Endothelial cell (in vitro differentiated cells): ENCODE results near the gene TBX15. TPM values are rescaled to one million over a fixed set of nuclear protein-coding genes. Genes with fewer than 3 reads are reported as not detected.

ENCODE experiments used
- DNase-seq: peaks from one replicate; pipeline ENCODE4 v3.0.0; 2021; ENCODE audit warnings: low spot score
- H3K27ac Mint-ChIP-seq: one replicate; pipeline ENCODE4 v1.8.0; 2021; ENCODE audit warnings: mixed read lengths, inconsistent platforms; ENCODE audit not compliant: unreplicated experiment
- H3K27me3 Mint-ChIP-seq: one replicate; pipeline ENCODE4 v1.8.0; 2021; ENCODE audit warnings: mild to moderate bottlenecking, moderate library complexity, mixed read lengths, inconsistent platforms; ENCODE audit not compliant: unreplicated experiment
- H3K36me3 Mint-ChIP-seq: one replicate; pipeline ENCODE4 v1.8.0; 2021; ENCODE audit warnings: mild to moderate bottlenecking, low read depth, mixed read lengths, inconsistent platforms; ENCODE audit not compliant: unreplicated experiment
- H3K4me1 Mint-ChIP-seq: one replicate; pipeline ENCODE4 v1.8.0; 2021; ENCODE audit warnings: mild to moderate bottlenecking, mixed read lengths, inconsistent platforms; ENCODE audit not compliant: unreplicated experiment
- H3K4me3 Mint-ChIP-seq: one replicate; pipeline ENCODE4 v1.8.0; 2021; ENCODE audit warnings: mild to moderate bottlenecking, mixed read lengths, inconsistent platforms; ENCODE audit not compliant: unreplicated experiment
- H3K9me3 Mint-ChIP-seq: one replicate; pipeline ENCODE4 v1.8.0; 2021; ENCODE audit warnings: mixed read lengths, inconsistent platforms; ENCODE audit not compliant: unreplicated experiment
- total RNA-seq: library from RNA; stranded (reverse); fragmentation: NEBNext Ultra II Directional; extraction: Animal tissue kit (Norgen Biotek cat#: 25700); gene quantifications from one replicate; pipeline ENCODE4 v1.2.1, GENCODE V29; 2021; ENCODE audit not compliant: unreplicated experiment
- TF ChIP-seq, protein P1 (sequence below): fragments of 200-600 bp; sonication (generic); IDR thresholded peaks from one replicate; pipeline ENCODE4 v1.5.0; 2021; ENCODE audit warnings: antibody characterized with exemption; ENCODE audit not compliant: unreplicated experiment

The TBX15 gene
- total RNA-seq, 1 donor from 2014 or later: 38.0 TPM

DNA sequence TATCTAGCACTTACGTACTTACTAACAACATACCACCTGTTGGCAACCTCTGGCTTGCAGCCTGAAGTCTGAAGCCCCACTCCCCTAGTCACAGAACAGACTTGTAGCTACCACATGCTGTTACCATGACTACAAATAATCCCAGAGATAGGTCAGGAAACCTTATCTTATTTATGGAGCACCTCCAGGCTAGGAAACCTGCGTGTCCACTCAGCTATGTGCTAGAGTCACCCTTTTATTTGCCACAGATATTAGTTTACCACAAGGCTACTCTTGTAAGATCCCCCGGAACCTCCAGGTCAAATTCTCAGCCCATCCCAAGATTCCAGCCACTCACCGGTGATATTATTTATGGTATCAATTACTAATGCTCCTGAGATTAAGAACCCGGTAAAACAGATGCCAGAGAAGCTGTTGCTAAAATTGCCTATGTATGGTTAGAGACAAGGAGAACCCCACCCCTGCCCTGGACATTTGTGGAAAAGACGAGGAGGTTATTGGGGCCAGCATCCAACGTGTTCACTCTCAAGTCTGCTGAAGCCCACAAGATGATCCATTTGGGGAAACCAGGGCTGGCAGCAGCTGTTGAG, 116.5 kb downstream of the TBX15 start:
- no peaks in the 10 kb centered on the region for H3K4me1 Mint-ChIP-seq
- H3K36me3 Mint-ChIP-seq: no peaks in the 10 kb centered on the region
- H3K9me3 Mint-ChIP-seq: no peaks in the 10 kb centered on the region
- TF ChIP-seq, protein P1, sequence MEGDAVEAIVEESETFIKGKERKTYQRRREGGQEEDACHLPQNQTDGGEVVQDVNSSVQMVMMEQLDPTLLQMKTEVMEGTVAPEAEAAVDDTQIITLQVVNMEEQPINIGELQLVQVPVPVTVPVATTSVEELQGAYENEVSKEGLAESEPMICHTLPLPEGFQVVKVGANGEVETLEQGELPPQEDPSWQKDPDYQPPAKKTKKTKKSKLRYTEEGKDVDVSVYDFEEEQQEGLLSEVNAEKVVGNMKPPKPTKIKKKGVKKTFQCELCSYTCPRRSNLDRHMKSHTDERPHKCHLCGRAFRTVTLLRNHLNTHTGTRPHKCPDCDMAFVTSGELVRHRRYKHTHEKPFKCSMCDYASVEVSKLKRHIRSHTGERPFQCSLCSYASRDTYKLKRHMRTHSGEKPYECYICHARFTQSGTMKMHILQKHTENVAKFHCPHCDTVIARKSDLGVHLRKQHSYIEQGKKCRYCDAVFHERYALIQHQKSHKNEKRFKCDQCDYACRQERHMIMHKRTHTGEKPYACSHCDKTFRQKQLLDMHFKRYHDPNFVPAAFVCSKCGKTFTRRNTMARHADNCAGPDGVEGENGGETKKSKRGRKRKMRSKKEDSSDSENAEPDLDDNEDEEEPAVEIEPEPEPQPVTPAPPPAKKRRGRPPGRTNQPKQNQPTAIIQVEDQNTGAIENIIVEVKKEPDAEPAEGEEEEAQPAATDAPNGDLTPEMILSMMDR: no peak
- H3K4me3 Mint-ChIP-seq: no peak overlapping the region
- no peak for DNase-seq
- no peak overlapping the region for H3K27ac Mint-ChIP-seq
- no peaks in the 10 kb centered on the region for H3K27me3 Mint-ChIP-seq

DNA sequence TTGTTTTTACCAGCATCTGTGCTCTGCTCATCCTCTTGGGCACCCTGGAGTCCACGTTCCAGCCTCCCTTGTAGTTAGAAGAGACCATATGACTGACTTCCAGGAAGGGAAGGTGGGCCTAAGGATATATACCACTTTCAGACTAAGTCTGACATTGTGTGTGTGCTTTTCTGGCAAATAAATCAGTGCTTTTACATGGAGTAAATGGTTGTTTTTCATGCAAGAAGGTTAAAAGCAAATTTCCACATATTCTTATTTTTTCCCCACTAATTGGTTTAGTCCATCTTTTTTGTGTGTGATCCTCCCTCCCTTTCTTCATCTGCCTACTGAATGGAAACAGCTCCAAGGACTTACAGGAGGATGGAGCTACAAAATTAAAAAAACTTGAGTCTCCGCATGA, 119.8 kb downstream of the TBX15 start:
- DNase-seq: no peak
- Mint-ChIP-seq H3K27ac (no peak overlapping the region), H3K36me3 (no peaks in the 10 kb centered on the region), H3K4me1 (peaks cover 10% of the 10 kb centered on the region), H3K9me3 (no peaks in the 10 kb centered on the region), H3K27me3 (no peaks in the 10 kb centered on the region), H3K4me3 (no peak overlapping the region)
- TF ChIP-seq, protein P1: no peak

DNA sequence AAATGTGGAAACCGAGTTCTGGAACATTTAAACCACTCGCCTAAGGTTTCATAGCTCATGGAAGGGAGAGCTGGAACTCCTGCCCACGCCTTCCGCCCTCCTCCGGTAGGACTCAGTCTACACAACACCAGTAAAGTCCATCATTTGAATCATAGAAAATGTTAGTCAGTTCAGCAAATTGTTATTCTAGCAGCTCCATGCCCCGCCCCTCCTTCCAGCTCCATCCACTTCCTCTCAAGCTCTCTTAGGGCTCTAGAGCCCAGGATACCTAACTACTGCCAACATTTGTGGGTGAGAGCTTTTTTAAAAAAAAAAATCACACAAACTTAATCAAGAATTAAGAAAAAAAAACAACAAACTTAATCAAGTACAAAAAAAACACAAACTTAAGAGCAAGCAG, 121.8 kb downstream of the TBX15 start:
- Mint-ChIP-seq H3K4me3 (no peak overlapping the region), H3K4me1 (peaks cover 10% of the 10 kb centered on the region), H3K9me3 (no peaks in the 10 kb centered on the region), H3K36me3 (no peaks in the 10 kb centered on the region), H3K27me3 (no peaks in the 10 kb centered on the region), H3K27ac (no peak overlapping the region)
- TF ChIP-seq, protein P1: no peak
- DNase-seq: no peak

DNA sequence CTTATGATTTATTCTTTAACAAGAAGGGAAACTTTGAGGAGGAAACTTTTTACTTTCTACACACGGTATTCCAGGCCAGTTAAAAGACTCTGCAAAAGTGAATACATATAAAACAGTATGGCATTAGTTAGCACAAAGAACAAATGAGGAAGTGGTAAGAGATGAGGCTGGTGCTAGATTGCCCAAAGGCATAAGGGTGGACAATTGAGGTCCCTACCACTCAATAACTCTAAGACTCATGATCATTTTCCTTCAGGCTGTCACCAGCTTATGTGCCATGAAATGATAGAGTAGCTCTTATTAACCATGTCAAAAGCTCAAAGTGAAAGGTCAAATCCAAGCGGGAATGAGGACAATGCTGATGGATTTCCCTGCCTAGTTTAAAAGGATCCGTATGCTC, 124.5 kb downstream of the TBX15 start:
- H3K27me3 Mint-ChIP-seq: no peaks in the 10 kb centered on the region
- DNase-seq: no peak
- no peaks in the 10 kb centered on the region for H3K36me3 Mint-ChIP-seq
- no peak overlapping the region for H3K4me3 Mint-ChIP-seq
- H3K9me3 Mint-ChIP-seq: no peaks in the 10 kb centered on the region
- H3K27ac Mint-ChIP-seq: no peak overlapping the region
- TF ChIP-seq, protein P1: no peak
- peaks cover 10% of the 10 kb centered on the region for H3K4me1 Mint-ChIP-seq

DNA sequence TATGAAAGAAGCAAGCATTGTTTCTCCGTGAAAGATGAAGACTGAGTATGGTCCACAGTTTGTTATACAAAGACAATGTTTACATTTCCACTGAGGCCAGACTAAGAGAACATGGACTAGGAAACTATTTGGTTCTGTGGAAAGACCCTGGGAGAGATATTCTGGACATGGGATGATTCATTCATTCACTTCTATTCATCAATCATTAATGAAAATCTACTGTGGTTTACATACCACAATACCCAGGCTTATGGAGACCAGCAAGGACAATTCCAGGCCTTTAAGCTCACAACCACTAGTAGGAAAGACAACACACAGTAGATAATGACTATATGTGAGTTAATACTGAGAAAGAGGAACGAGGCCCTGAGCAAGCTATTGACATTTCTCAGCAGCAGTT, 125.4 kb downstream of the TBX15 start:
- Mint-ChIP-seq H3K9me3 (no peaks in the 10 kb centered on the region), H3K27ac (no peak overlapping the region), H3K27me3 (no peaks in the 10 kb centered on the region), H3K4me1 (peaks cover 10% of the 10 kb centered on the region), H3K36me3 (no peaks in the 10 kb centered on the region), H3K4me3 (no peak overlapping the region)
- TF ChIP-seq, protein P1: no peak
- DNase-seq: no peak
